ENCODE data around the gene TPRG1L. TPM values are rescaled to one million over a fixed set of nuclear protein-coding genes. Genes with fewer than 3 reads are reported as not detected.

TPRG1L gene
- polyA plus RNA-seq, 12 donors: 26.2 to 34.2 (median 29.8) TPM; not detected in 1

DNA sequence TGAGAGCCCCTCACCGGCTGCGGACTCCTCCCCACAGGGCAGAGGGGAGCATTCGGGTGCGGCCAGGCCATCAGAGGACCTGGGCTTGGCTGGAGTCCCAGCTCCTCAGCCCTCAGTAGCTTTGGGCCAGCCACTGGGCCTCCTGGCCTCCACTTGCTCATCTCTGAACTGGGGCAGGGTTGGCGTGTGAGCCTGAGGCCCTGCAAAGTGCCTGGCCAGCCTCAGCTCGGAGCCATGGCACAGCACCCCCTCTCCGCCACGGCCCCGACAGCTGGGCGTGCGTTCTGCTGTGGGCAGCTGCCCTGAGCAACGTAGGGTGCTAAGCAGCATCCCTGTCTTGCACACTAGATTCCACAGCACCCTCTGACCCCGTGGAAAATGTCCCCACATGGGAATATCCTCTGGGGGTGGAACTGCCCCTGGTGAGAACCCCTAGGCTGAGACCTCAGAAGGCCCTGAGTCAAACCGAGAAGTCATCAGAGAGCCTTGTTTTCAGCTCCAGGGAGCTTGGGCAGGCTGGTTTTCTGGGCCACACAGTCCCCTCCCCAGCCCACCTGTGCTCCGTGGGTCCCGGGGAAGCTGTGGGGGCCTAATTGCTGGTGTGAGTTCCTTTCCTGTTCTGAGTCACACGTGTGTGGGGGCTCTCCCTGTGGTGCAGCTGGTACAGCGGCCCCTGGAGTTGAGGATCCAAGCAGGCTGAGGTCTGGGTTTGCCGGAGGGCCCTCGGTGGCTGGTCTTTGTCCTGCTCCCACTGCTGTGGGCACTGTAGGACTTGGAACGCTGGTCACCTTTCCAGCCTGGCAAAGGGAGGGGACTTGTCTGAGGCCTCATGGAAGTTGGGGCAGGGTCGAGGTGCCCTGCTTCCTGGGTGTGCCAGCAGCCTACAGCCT, 52.0 kb downstream of the TPRG1L start:
- no peak for DNase-seq

DNA sequence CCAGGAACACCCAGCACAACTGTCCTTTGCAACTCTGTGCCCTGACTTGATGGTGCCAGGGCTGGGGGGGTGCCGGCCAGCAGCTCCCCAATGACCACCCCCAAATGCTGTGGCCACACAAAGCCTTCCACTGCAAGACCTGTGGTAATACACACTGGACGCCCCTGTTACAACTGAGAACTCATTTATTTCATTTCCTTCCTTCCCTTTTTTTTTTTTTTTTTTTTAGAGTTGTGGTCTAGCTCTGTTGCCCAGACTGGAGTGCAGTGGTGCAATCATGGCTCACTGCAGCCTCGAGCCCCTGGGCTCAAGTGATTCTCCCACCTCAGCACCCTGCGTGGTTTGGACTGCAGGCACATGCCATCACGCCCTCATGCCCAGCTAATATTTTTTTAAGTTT, 52.7 kb downstream of the TPRG1L start:
- DNase-seq: no peak

DNA sequence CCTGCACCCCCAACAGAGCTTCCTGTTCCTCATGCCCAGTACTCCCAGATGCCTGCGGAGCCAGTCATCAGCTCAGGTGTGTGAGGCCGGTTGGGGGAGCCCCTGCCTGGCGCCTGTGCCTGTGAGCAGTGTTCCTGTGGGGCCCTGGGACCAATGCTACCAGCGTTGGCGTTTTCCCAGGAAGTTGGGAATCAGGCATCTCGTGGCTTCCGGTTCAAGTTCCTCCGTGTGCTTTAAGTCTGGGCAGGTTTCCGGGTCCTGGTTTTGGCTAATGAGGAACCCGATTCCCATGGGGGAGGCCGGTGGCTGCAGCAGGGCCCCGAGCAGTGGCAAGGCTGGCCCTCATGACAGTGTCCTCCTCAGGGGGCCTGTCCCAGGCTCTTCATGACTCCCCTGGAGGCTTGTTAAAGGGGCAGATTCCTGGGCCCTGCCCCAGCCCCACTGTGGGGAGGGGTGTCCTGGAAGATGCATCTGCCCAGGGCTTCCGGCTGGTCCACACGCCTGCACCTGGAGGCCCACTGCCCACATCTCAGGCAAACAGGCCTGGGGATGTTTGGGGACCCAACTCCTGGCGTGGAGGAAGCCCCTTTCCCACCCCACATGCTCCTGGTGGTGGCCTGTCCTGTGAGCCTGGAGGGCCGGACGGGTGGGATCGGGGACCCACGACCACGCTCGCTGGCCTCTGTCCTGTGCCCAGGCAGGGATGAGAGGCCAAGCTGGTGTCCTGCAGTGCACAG, 53.7 kb downstream of the TPRG1L start:
- DNase-seq: no peak

DNA sequence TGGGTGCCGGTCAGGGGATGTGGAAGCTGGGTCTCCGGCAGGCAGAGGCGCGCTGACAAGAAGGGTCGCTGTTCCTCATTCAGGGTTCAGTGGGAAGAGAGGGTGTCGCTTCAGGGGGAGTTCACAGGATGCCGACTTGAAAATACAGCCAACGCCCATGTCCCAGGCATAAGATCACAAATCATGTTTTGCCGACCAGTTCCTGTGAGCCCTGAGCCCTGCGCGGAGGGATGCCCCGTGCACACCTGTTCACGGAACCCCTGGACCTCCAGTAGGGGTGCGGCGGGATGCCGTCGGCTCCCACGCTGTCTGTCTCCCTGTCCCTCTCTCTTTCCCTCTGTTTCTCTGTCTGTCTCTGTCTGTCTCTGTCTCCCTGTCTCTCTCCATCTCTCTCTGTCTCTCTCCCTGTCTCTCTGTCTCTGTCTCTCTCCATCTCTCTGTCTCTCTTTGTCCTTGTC, 54.3 kb downstream of the TPRG1L start:
- no peak for DNase-seq

Other genes with a start within 250 kb of the TPRG1L start
- 10 to 100 TPM in 1 of 12 donors, 1 to 10 TPM in 3, under 1 TPM in 7, not detected in 1; 0.21 to 11.1 (median 0.59) TPM for gene ARHGEF16, start 170.3 kb upstream of the TPRG1L start, polyA plus RNA-seq (ENCODE audit: insufficient read length in 12 of 12)
- 10 to 100 TPM in 6 of 12 donors, 1 to 10 TPM in 5, not detected in 1; 6.0 to 59.7 (median 11.5) TPM for gene MEGF6, start 13.5 kb upstream of the TPRG1L start, polyA plus RNA-seq (ENCODE audit: insufficient read length in 12 of 12)
- gene WRAP73, start 25.1 kb downstream of the TPRG1L start, polyA plus RNA-seq (ENCODE audit: insufficient read length in 12 of 12): 10 to 100 TPM in 9 of 12 donors, 1 to 10 TPM in 2, not detected in 1; 3.3 to 14.6 (median 11.7) TPM
- 1 to 10 TPM in 7 of 12 donors, under 1 TPM in 3, not detected in 2; 0.56 to 9.4 (median 1.3) TPM for gene TP73, start 27.5 kb downstream of the TPRG1L start, polyA plus RNA-seq (ENCODE audit: insufficient read length in 12 of 12)
- gene CCDC27, start 127.4 kb downstream of the TPRG1L start, polyA plus RNA-seq (ENCODE audit: insufficient read length in 12 of 12): under 1 TPM in 10 of 12 donors, not detected in 2; 0.08 to 0.34 (median 0.13) TPM
- 10 to 100 TPM in 1 of 12 donors, 1 to 10 TPM in 10, not detected in 1; 1.6 to 28.7 (median 3.3) TPM for gene SMIM1, start 147.7 kb downstream of the TPRG1L start, polyA plus RNA-seq (ENCODE audit: insufficient read length in 12 of 12)
- gene LRRC47, start 171.5 kb downstream of the TPRG1L start, polyA plus RNA-seq (ENCODE audit: insufficient read length in 12 of 12): 10 to 100 TPM in 11 of 12 donors, not detected in 1; 19.7 to 56.4 (median 50.1) TPM
- gene CEP104, start 232.2 kb downstream of the TPRG1L start, polyA plus RNA-seq (ENCODE audit: insufficient read length in 12 of 12): 100 to 1,000 TPM in 1 of 12 donors, 10 to 100 TPM in 11; 17.4 to 108 (median 23.1) TPM
- 1 to 10 TPM in 10 of 12 donors, not detected in 2; 3.4 to 8.7 (median 4.4) TPM for gene DFFB, start 232.5 kb downstream of the TPRG1L start, polyA plus RNA-seq (ENCODE audit: insufficient read length in 12 of 12)